NCI-H510A treated with DMSO at 0.1 percent for 48 hours (cell line): Measurements from ENCODE around the gene TSPYL1.
"Not testable (repeated sequence)": the region's sequence is repeated elsewhere in the genome, so short reads cannot be mapped to it uniquely, and the experiment has no call there.

Experiments used
- DNase-seq: peaks from one replicate; lab custom pipeline; 2025; lab: John Stamatoyannopoulos, UW

Gene TSPYL1

GRCh38 chr6:116279232-116280160 lies at the start of gene TSPYL1:
TSPYL1 (minus strand) TSS chr6:116279930; CDS start chr6:116279830, 100 bp downstream.
- DNase-seq: peak; percentile 84

DNA sequence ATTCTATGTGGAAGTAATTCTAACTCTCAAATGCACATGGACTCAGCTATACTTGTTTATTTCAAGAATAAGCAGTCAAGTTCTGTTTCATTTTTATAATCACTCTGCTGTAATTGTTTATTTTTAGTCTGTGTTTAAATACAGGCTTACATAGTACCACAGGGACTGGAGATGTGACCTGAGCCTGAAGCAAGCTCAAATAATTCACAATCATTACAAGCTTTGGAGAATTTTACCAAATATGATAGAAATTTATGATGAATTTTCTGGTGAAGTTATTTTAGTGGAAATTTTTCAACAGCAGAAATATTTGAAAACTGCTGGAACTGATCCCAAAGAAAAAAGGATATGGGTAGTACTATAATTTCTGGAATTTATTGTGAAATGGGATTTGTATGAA lies 49.4 kb upstream of the TSPYL1 start:
- DNase-seq: no peak

DNA sequence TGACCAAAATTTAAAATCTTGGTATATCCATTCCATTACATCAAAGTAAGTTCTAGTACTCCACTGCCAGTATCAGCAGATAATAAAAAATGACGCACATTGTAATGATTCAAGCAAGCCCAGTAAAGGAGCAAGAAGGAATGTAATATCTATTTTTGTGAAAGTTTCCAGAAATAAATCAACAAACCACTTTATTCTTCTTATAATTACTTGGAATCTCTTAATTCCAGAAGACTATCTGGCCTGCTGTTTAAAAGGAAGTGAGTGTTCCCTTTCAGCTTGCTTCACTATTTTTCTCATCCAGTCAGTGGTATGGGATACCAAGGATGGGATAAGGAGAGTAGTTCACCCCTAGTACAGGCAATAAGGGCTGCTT lies 48.8 kb upstream of the TSPYL1 start:
- DNase-seq: no peak

DNA sequence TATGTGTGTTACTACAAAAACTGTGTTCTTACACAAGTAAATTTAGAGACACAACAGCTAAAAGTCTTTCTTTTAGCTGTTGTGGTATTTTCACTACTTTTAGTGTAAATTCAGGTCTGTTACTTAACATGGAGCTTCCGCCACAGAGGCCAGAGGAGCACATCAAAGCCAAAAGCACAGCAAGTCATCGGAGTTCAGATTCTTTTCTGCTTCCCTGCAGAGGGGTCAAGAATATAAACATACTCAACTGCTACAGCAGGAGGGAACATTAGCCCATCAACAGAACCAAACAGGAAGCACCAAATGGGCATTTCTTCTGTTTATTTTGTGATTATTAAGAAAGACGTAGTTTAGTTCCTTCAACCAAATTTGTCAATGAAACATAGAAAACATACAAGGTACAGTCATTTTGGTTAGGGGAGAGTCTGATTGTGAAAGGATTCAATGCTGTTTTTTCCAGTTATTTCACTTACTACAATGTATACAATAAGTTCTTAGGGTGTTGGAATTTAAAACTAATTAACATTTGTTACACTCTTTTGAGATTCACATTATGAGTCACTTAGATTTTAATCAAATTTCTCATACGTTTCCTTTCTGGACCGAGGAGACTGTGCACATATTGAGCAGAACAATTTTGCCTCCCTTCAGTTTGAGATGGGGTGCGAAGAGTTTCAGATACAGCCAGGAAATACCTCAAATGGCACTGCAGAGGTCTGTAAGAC lies 48.2 kb upstream of the TSPYL1 start:
- no peak for DNase-seq

- DNase-seq: no peak
Measured at GRCh38 chr6:116326996-116327395, 47.3 kb upstream of the TSPYL1 start.

DNA sequence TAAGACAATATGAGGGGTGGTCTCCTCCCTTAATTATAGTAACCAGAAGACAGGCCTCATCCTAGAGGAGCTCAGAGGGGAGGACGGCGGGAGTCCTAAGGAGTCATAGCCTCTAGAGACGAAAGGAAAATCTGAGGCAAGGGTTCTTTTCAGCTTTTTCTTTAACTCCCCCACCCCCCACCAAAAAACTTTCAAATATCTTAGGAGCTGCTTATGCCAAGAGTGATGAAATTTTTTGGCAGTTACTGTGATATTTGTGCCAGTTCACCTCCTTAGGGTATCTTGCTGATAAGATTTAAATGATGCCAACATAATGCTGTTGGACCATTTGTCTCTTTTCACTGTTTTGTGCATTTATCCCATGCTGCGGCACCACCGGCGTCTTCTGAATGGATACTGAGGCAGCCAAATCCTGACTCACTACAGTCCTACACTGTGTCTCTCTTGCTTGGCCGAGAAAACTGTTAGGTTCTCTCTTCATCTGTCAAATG lies 46.5 kb upstream of the TSPYL1 start:
- no peak for DNase-seq

- DNase-seq: not testable (repeated sequence)
Measured at GRCh38 chr6:116325634-116326132, 46.0 kb upstream of the TSPYL1 start.

- DNase-seq: no peak
Measured at GRCh38 chr6:116323863-116324262, 44.1 kb upstream of the TSPYL1 start.

- DNase-seq: not testable (repeated sequence)
Measured at GRCh38 chr6:116321933-116322332, 42.2 kb upstream of the TSPYL1 start.

- no peak for DNase-seq
Measured at GRCh38 chr6:116316772-116317467, 37.2 kb upstream of the TSPYL1 start.

- DNase-seq: no peak
Measured at GRCh38 chr6:116314878-116315277, 35.1 kb upstream of the TSPYL1 start.

DNA sequence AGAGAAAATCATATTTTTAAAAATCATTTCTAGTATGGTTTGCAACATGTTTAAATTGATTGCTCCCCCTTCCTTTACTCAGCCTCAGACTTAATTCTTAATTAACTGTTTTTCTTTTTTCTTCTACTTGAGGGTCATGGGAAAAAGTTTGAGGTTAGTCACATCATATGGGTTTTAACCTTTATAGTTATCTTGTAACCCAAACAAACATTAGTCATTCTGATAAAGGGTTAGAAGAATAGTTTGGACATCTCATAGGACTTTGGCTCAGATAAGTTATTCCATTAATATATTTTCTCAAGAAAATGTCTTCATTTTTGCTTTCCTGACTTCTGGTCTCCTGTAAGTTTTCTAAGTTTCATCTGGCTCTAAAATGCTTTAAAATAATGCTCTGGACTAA lies 34.5 kb upstream of the TSPYL1 start:
- DNase-seq: no peak

DNA sequence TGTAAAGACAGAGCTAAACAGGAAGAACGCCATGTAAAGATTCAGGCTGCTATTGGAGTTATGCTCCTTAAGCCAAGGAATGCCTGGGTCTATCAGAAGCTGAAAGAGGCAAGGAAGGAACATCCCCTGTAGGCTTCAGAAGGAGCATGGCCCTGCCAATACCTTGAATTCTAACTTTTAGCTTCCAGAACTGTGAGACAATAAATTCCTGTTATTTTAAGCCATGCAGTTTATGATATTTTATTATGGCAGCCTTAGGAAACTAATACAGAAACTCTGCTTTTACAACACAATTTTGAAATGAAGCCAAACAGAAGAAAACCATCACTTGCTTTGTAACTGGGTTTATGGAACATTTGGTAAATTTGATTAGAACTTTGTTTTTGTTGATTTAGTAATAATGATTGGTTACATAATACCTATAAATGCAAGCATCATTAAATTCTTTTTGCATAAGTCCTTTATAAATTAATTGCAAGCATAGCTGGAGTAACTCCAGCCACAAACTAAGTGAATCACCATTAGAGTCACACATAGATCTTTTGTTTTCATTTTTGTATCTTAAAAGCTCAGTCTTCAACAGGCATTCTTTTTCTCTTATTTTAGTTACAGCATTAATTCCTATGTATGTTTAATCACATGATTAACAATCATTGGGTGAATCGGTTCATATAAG lies 33.5 kb upstream of the TSPYL1 start:
- DNase-seq: no peak

DNA sequence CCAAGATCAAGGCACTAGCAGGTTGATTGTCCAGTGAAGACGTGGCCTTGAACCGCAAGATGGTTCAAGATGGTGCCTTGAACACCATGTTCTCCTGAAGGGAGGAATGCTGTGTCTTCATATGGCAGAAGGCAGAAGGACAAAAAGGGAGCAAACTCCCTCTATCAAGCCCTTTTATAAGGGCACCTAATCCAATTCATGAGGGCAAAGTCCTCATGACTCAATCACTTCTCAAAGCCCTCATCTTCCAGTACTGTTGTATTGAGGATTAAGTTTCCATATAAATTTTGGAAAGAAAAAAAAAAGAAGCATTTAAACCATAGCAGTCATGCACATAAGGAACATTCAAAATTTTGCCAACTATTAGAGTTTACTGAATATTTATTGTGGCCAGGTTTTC lies 29.9 kb upstream of the TSPYL1 start:
- no peak for DNase-seq

DNA sequence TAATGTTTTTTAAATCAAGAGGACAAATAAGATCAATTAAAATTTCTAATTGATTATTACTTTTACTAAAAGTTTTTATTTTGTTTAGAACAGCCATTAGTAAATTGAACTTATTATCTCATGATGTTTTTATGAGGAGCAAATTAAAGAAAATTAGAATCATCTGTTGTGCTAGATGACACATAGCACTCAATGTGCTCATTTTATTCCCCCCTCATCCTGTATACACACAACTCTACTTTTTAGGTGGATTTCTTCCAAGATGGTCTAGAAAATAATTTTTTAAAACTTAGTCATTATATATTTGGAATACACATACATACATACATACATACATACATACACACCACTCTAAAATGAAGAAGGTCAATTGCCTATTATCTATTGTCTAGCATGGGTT lies 29.3 kb upstream of the TSPYL1 start:
- no peak for DNase-seq

- no peak for DNase-seq
Measured at GRCh38 chr6:116307633-116308032, 27.9 kb upstream of the TSPYL1 start.

DNA sequence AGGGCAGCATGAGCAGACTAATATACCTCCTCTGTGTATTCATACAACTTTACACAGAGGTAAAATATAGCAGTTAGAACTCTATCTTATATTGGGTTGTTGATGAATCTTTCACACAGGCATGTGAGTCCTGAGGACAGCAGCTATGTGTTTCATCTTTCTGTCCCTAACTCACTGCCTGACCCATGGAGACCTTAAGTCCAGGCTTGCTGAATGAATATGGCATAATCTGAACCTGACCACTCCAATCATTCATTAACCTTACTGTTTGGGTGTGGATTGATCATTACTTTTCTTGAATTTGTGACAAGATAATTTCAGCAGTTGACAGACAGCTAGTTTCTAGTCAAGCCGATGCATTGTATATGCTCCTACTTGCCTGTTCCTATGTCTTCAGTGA lies 27.3 kb upstream of the TSPYL1 start:
- no peak for DNase-seq

DNA sequence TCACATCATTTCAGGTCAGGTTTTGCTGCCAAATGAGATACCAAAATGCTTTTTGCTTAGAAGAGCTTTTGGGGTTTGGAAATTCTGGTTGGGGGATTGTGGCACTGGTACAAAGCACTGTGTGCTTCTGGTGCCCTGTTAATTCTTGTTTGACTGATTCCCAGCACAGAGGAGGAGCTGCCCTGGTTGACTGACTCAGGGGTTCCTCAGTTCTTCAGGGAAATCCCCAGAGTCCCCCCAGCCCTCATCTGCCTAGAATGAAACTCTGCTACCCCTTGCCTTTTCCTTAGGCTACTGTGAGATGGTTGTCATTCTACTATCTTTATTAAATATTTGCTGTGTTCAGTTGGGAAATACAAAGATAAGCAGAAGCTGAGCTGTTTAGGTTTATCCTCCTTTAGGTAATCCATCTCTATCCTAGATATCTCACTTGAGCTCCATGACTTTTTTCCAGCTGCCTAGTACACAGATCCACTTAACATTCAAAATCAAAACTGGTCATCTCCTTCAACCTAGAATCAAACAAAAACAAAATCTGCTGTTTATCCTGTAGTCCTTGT lies 24.9 kb upstream of the TSPYL1 start:
- no peak for DNase-seq

- DNase-seq: no peak
Measured at GRCh38 chr6:116301104-116301503, 21.4 kb upstream of the TSPYL1 start.

DNA sequence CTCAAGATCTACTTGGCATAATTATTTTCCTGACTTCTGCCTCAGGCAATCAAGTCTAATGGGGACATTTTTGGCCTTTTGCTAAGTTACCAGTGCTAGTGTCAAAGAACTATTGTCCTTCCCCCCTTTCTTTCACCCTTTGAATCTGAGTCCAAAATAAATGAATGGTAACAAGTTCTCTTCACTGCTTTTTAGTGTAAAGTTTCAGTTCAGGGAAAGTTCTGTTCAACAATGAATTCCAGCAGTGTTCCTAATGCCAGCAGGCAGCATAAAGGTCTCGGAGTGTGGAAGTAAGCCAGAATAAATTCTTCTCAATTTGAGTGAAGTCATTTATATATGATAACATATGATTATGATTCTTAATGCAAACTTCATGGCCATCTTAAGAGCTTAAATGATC lies 20.8 kb upstream of the TSPYL1 start:
- DNase-seq: no peak

DNA sequence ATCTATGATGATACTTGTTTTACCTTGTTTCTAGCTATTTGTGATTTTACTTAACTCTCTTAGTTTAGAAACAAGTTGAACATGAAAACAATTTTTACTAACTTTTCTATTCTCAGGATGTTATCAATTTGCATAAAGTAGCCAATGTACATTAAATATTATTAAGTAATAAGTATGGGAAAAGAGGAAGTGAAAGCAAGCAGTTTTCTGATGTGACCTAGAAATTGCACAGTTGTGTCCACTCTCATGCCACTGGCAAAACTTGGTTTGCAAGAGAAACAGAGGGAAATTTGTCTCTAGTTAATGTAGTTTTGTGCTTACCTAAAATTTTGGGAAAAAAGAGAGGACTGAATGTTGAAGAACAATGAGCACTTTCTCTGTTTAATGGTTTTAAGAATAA lies 19.2 kb upstream of the TSPYL1 start:
- no peak for DNase-seq
